Tibial artery (tissue), 4 donors: ENCODE measurements around the gene EXT2.
A peak's percentile ranks its signal among the peaks of the same experiment; 100 is the strongest.

Source experiments
- DNase-seq, 2 donors: peaks; one replicate each; pipeline ENCODE4 v3.0.0-alpha.2; 2019
- H3K27ac ChIP-seq, 2 donors: fragments of 200-600 bp; sonication (generic) in 1 of 2; 1 replicate in 1 of 2; 2 replicates in 1 of 2; pipeline ENCODE4 v1.5.1; 2018 to 2019; ENCODE audit warnings: mild to moderate bottlenecking in 1 of 2
- H3K27me3 ChIP-seq, 2 donors: fragments of 200-600 bp; sonication (generic) in 1 of 2; one replicate each; pipeline versions ENCODE4 v1.5.1 to v1.6.0; 2016 to 2019
- H3K36me3 ChIP-seq, 3 donors: fragments of 200-600 bp; sonication (generic) in 2 of 3; one replicate each; pipeline ENCODE4 v1.5.1; 2016 to 2019; ENCODE audit warnings: mild to moderate bottlenecking in 2 of 3
- H3K4me1 ChIP-seq, 4 donors: fragments of 200-600 bp; sonication (generic) in 2 of 4; 1 replicate in 3 of 4; 2 replicates in 1 of 4; pipeline ENCODE4 v1.5.1; 2016 to 2019
- H3K4me3 ChIP-seq, 2 donors: fragments of 200-600 bp; sonication (generic) in 1 of 2; 1 replicate in 1 of 2; 2 replicates in 1 of 2; pipeline ENCODE4 v1.5.1; 2018 to 2019; ENCODE audit warnings: mild to moderate bottlenecking in 2 of 2
- H3K9me3 ChIP-seq, 3 donors: fragments of 200-600 bp; sonication (generic) in 1 of 3; one replicate each; pipeline ENCODE4 v1.5.1; 2016 to 2019
- CTCF ChIP-seq, 2 experiments: fragments of 200-600 bp in 1 of 2; fragments of 450-650 bp in 1 of 2; IDR thresholded peaks; one replicate each; pipeline ENCODE4 v1.5.1; 2017 to 2019; ENCODE audit warnings: antibody characterized with exemption in 2 of 2, mild to moderate bottlenecking in 1 of 2, moderate library complexity in 1 of 2
- intact Hi-C: fragments of 100-400 bp; cut with DNase I; formaldehyde crosslinking; loops from one replicate; pipeline ENCODE4 v1.15.0; 2023; ENCODE audit warnings: low total_unique reads

The EXT2 gene

DNA sequence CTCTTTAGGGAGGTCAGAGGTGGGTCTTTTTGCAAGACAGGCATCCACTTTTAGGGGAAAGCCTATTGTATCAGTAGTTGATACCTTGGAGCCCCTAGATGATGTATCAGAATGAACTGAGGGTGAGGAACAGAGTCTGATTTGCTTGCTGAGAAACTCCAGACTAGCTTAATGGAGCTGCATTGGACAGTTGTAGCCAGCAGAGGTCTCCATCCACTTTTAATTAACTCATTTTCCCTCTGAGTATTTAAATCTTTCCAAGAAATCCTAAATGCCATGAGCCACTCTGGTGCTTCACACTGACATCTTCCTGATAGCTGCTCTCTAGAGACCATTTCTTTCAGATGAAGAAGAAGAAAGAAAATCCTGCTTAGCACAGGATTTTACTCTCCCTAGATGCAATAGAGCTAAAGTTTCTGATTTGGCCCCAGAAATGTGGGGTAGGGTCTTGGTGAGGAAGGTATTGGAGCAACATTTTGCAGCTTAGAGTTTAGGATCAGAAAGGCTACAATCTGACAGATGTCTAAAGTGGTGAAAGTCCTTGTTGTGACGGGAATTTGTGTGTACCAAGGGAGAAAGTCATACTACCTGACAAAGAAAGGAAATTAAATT is 38.0 kb downstream of the EXT2 start:
- Histone ChIP-seq H3K27ac (no peak overlapping the region), H3K9me3 (no peaks in the 10 kb centered on the region), H3K4me1 (peaks cover 0 to 25% (median 0%) of the 10 kb centered on the region in 4 donors), H3K27me3 (no peaks in the 10 kb centered on the region), H3K36me3 (peaks cover 28 to 42% (median 34%) of the 10 kb centered on the region in 3 donors), H3K4me3 (no peak overlapping the region)
- TF ChIP-seq CTCF (IDR thresholded peaks at IDR 0.05), result peak; percentile 45 to 50
- no peak for DNase-seq
- intact Hi-C loops, result no loop called here

DNA sequence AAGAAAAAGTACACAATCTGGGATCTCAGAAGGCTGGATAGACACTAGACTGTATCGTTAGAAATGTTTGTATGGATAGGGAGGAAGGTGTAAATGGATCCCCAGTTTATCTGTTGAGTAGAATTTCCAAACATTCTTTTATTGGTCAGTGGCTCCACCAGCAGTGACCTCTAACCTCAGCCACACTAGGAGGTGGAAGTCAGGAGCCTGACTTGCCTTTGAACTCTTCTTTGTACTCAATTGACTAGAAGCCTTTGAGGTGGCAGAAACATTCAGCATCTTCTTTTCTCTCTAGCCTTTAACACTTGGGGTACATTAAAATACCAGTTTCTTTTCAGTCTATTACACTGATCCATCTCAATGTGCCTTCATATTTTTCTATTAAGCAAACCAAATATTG is 39.1 kb downstream of the EXT2 start:
- DNase-seq, result no peak
- Histone ChIP-seq H3K36me3 (peaks cover 20 to 30% (median 22%) of the 10 kb centered on the region in 3 donors), H3K27ac (no peak overlapping the region), H3K9me3 (no peaks in the 10 kb centered on the region), H3K4me3 (no peak overlapping the region), H3K4me1 (peaks cover 0 to 36% (median 6%) of the 10 kb centered on the region in 4 donors), H3K27me3 (no peaks in the 10 kb centered on the region)
- no peak for TF ChIP-seq CTCF (IDR thresholded peaks at IDR 0.05)
- intact Hi-C loops, result no loop called here

DNA sequence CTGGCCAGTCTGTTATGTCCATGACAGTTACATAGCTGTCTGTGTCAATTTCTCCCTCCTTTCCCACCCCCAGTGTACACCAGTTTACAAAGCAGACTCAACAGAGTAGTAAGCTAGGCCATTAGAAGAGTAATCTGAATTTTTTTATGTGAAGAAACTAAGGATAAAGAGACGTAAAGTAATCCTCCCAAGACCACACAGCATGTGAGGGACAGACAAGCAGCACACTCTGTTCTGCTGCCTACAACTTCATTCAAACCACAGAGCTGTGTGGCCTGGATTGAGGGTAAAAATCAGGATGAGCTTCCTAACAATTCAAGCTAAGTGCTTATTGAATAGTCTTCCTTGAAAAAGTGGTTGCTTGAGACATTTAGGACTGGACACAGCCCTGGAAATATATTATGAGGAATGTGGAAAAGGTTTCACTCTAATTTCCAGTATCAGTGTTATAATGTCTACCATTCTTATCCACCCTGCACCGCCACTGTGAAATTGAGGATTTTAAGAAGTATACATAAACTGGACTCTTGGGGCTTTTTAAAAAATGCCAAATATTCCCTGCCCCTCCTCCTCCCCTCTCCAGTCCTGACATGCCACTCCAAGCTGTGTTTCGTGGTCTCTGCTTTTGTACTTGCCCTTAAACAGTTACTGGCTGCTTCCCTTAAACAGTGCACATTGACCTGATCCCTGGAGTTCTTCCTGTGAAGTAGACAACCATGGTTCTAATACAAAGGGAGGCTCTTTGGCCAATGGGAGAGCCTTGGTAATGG is 40.9 kb downstream of the EXT2 start:
- H3K9me3 ChIP-seq, result no peaks in the 10 kb centered on the region
- peaks cover 4 to 12% (median 5%) of the 10 kb centered on the region in 3 donors for H3K36me3 ChIP-seq
- DNase-seq, result no peak
- peak overlapping the region in 1 of 2 donors; percentile 38 for H3K27ac ChIP-seq
- no peak overlapping the region for H3K4me3 ChIP-seq
- H3K27me3 ChIP-seq, result no peaks in the 10 kb centered on the region
- intact Hi-C loops, result no loop called here
- peaks cover 0 to 52% (median 17%) of the 10 kb centered on the region in 4 donors for H3K4me1 ChIP-seq
- no peak for TF ChIP-seq CTCF (IDR thresholded peaks at IDR 0.05)

GRCh38 chr11:44137057-44137456 is 41.6 kb downstream of the EXT2 start:
- intact Hi-C loops, result no loop called here
- Histone ChIP-seq H3K9me3 (no peaks in the 10 kb centered on the region), H3K36me3 (peaks cover 0 to 7% (median 0%) of the 10 kb centered on the region in 3 donors), H3K27me3 (no peaks in the 10 kb centered on the region), H3K4me1 (peaks cover 0 to 52% (median 17%) of the 10 kb centered on the region in 4 donors), H3K4me3 (no peak overlapping the region), H3K27ac (peak overlapping the region in 1 of 2 donors; percentile 38)
- no peak for DNase-seq
- no peak for TF ChIP-seq CTCF (IDR thresholded peaks at IDR 0.05)

GRCh38 chr11:44138286-44138685 is 42.8 kb downstream of the EXT2 start:
- no peak for TF ChIP-seq CTCF (IDR thresholded peaks at IDR 0.05)
- peak overlapping the region in 1 of 2 donors; percentile 51 for H3K27ac ChIP-seq
- H3K27me3 ChIP-seq, result no peaks in the 10 kb centered on the region
- H3K4me1 ChIP-seq, result peaks cover 0 to 52% (median 17%) of the 10 kb centered on the region in 4 donors
- intact Hi-C loops, result no loop called here
- H3K36me3 ChIP-seq, result no peaks in the 10 kb centered on the region
- no peaks in the 10 kb centered on the region for H3K9me3 ChIP-seq
- no peak overlapping the region for H3K4me3 ChIP-seq
- DNase-seq, result no peak
